ENCODE results near the gene AHNAK2. TPM values are rescaled to one million over a fixed set of nuclear protein-coding genes. Genes with fewer than 3 reads are reported as not detected.

AHNAK2 gene
- total and polyA plus RNA-seq, 2 donors from 2014 or later: 1.1 to 72.0 TPM

GRCh38 chr14:104941508-104942365 is 36.4 kb downstream of the AHNAK2 start:
- Histone ChIP-seq H3K27ac (ENCODE audit: low read depth in 2 of 2, low read length in 2 of 2) (no peak overlapping the region), H3K4me3 (ENCODE audit: low read length in 3 of 3) (no peak overlapping the region), H3K36me3 (ENCODE audit: control insufficient read depth in 2 of 3, insufficient read depth in 3 of 3, low read length in 3 of 3) (no peaks in the 10 kb centered on the region), H3K27me3 (ENCODE audit: control insufficient read depth, insufficient read depth, low read length) (no peaks in the 10 kb centered on the region), H3K9ac (ENCODE audit: low read length in 3 of 3) (no peak overlapping the region), H3K4me1 (ENCODE audit: control insufficient read depth in 2 of 3, insufficient read depth in 2 of 3, low read depth in 1 of 3, low read length in 3 of 3) (no peaks in the 10 kb centered on the region), H3K9me3 (ENCODE audit: control insufficient read depth in 2 of 3, insufficient read depth in 1 of 3, low read length in 3 of 3) (no peaks in the 10 kb centered on the region)
- FAIRE-seq: no peak
- intact Hi-C loops (cut with DNase I): no loop called here
- DNase-seq: peak in 1 of 5 donors; percentile 68
- no peak for TF ChIP-seq CTCF (IDR thresholded peaks at IDR 0.05; ENCODE audit: borderline replicate concordance, extremely low read depth, insufficient read depth)

- DNase-seq (peak in 2 of 5 donors; percentile 29 to 44), FAIRE-seq (no peak)
- Histone ChIP-seq H3K27me3 (ENCODE audit: control insufficient read depth, insufficient read depth, low read length) (no peaks in the 10 kb centered on the region), H3K4me1 (ENCODE audit: control insufficient read depth in 2 of 3, insufficient read depth in 2 of 3, low read depth in 1 of 3, low read length in 3 of 3) (no peaks in the 10 kb centered on the region), H3K36me3 (ENCODE audit: control insufficient read depth in 2 of 3, insufficient read depth in 3 of 3, low read length in 3 of 3) (no peaks in the 10 kb centered on the region), H3K4me3 (ENCODE audit: low read length in 3 of 3) (no peak overlapping the region), H3K9me3 (ENCODE audit: control insufficient read depth in 2 of 3, insufficient read depth in 1 of 3, low read length in 3 of 3) (no peaks in the 10 kb centered on the region), H3K9ac (ENCODE audit: low read length in 3 of 3) (no peak overlapping the region), H3K27ac (ENCODE audit: low read depth in 2 of 2, low read length in 2 of 2) (no peak overlapping the region)
- intact Hi-C loops (cut with DNase I): no loop called here
- TF ChIP-seq CTCF (IDR thresholded peaks at IDR 0.05; ENCODE audit: borderline replicate concordance, extremely low read depth, insufficient read depth): no peak
These were observed 37.5 kb downstream of the AHNAK2 start for GRCh38 chr14:104940526-104941150.

GRCh38 chr14:104939666-104940410 is 38.3 kb downstream of the AHNAK2 start:
- Histone ChIP-seq H3K27ac (ENCODE audit: low read depth in 2 of 2, low read length in 2 of 2) (no peak overlapping the region), H3K9me3 (ENCODE audit: control insufficient read depth in 2 of 3, insufficient read depth in 1 of 3, low read length in 3 of 3) (no peaks in the 10 kb centered on the region), H3K4me1 (ENCODE audit: control insufficient read depth in 2 of 3, insufficient read depth in 2 of 3, low read depth in 1 of 3, low read length in 3 of 3) (no peaks in the 10 kb centered on the region), H3K27me3 (ENCODE audit: control insufficient read depth, insufficient read depth, low read length) (no peaks in the 10 kb centered on the region), H3K4me3 (ENCODE audit: low read length in 3 of 3) (no peak overlapping the region), H3K36me3 (ENCODE audit: control insufficient read depth in 2 of 3, insufficient read depth in 3 of 3, low read length in 3 of 3) (no peaks in the 10 kb centered on the region), H3K9ac (ENCODE audit: low read length in 3 of 3) (no peak overlapping the region)
- FAIRE-seq (no peak), DNase-seq (peak in 1 of 5 donors; percentile 48)
- no peak for TF ChIP-seq CTCF (IDR thresholded peaks at IDR 0.05; ENCODE audit: borderline replicate concordance, extremely low read depth, insufficient read depth)
- intact Hi-C loops (cut with DNase I): no loop called here
